WI38 (cell line): Measurements from ENCODE around the gene MASP2.
"Not testable (repeated sequence)": the region's sequence is repeated elsewhere in the genome, so short reads cannot be mapped to it uniquely, and the experiment has no call there.

Experiments used
- H3K4me3 ChIP-seq: 2 replicates; pipeline ENCODE4 v1.5.1; 2011; ENCODE audit warnings: low read depth, mild to moderate bottlenecking, control low read depth, low read length
- TF ChIP-seq, protein P1 (sequence below): IDR thresholded peaks from 2 replicates; pipeline ENCODE4 v1.5.1; 2012; ENCODE audit warnings: low read depth, mild to moderate bottlenecking, control low read depth, low read length

MASP2 gene

DNA sequence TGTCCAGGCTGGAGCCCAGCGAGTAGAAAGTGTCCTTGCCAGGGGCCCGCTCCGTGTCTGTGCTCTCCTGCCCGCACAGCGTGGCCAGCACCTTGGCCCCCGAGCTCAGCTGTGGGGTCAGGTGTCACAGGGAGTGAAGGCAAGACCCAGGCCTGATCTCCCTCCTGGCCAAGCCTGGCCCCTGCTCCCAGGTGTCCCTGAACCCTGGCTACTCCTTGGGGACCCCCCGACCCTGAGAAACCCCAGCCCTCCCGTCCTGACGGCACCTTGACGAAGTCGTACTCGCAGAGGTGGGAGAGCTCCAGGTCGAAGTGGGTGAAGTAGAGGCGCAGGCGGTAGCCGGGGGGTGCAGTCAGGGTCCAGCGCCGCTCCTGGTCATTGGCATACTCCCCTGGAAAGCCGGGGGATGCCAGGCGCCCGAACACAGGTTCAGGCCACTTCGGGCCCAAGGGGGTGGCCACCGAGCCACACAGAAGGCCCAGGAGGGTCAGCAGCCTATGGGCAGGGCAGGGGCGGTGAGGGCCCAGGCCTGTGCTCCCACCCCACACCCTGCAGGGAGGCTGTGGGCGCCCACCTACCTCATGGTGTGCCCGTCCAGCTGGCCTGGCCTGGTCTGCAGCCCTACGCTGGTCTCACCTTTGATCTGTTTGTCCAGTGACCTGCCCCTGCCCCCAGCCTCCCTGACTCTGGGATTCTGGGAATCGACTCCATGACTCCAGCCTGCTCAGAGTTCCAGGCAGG is at the start of gene MASP2:
Gene MASP2 (minus strand): TSS at position 615 of the 741 bp plus-strand sequence. CDS start 32 bp downstream, at position 583.
- no peak within 1 kb of the TSS for H3K4me3 ChIP-seq
- TF ChIP-seq, protein P1, sequence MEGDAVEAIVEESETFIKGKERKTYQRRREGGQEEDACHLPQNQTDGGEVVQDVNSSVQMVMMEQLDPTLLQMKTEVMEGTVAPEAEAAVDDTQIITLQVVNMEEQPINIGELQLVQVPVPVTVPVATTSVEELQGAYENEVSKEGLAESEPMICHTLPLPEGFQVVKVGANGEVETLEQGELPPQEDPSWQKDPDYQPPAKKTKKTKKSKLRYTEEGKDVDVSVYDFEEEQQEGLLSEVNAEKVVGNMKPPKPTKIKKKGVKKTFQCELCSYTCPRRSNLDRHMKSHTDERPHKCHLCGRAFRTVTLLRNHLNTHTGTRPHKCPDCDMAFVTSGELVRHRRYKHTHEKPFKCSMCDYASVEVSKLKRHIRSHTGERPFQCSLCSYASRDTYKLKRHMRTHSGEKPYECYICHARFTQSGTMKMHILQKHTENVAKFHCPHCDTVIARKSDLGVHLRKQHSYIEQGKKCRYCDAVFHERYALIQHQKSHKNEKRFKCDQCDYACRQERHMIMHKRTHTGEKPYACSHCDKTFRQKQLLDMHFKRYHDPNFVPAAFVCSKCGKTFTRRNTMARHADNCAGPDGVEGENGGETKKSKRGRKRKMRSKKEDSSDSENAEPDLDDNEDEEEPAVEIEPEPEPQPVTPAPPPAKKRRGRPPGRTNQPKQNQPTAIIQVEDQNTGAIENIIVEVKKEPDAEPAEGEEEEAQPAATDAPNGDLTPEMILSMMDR = no peak

DNA sequence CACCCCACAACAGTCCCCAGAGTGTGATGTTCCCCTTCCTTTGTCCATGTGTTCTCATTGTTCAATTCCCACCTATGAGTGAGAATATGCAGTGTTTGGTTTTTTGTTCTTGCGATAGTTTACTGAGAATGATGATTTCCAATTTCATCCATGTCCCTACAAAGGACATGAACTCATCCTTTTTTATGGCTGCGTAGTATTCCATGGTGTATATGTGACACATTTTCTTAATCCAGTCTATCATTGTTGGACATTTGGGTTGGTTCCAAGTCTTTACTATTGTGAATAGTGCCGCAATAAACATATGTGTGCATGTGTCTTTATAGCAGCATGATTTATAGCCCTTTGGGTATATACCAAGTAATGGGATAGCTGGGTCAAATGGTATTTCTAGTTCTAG is 36.7 kb upstream of the MASP2 start:
- not testable (repeated sequence) for H3K4me3 ChIP-seq

DNA sequence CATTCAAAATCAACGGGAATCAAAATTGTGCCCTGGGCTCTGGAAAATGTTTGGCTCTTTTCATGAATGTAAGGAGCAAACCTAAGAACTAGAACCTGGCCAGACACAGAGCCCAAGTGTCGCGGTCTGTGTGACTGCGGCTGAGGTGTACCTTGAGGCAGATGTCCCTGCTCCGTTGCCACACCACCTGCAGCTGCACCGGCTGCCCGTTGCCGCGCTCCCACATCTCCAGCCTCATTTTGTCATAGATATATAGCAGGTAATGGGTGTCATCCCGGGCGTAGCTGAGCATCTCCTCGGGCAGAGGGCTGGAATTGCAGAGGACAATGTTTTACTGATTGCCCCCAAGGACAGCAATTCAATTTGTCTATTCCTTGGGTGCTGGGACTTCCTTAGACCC is 33.9 kb upstream of the MASP2 start:
- TF ChIP-seq, protein P1 = no peak
- no peak overlapping the region for H3K4me3 ChIP-seq

DNA sequence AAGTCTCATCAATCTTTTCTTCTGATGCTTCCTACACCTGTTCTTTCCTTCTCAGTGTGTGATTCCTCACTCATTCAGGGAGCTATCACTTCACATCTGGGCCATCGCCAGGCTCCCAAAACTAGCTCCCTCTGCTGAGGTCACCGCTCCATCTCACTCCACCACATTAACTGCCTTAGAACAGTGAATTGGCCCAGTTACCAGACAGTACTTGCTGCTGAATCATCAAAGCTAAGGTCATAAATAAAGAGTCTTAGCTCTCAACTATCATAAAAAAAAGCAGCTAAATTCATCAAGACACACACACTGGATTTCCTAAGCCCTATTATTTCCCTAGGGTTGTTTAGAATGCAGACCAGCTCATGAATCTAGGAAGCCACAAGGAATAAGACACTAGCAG is 31.6 kb upstream of the MASP2 start:
- TF ChIP-seq, protein P1 = no peak
- no peak overlapping the region for H3K4me3 ChIP-seq

DNA sequence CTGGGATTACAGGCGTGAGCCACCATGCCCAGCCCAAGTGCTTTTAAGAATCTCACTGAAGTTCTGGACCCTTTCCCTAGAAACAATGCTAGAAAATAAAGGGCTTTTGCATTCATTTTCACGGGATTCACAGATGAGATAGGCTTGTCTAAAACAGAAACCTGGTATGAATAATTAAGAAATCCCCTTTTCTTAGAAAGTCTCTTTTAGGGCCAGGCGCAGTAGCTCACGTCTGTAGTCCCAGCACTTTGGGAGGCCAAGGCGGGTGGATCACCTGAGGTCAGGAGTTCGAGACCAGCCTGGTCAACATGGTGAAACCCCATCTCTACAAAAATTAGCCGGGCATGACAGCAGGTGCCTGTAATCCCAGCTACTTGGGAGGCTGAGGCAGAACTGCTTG is 26.4 kb upstream of the MASP2 start:
- H3K4me3 ChIP-seq = not testable (repeated sequence)

DNA sequence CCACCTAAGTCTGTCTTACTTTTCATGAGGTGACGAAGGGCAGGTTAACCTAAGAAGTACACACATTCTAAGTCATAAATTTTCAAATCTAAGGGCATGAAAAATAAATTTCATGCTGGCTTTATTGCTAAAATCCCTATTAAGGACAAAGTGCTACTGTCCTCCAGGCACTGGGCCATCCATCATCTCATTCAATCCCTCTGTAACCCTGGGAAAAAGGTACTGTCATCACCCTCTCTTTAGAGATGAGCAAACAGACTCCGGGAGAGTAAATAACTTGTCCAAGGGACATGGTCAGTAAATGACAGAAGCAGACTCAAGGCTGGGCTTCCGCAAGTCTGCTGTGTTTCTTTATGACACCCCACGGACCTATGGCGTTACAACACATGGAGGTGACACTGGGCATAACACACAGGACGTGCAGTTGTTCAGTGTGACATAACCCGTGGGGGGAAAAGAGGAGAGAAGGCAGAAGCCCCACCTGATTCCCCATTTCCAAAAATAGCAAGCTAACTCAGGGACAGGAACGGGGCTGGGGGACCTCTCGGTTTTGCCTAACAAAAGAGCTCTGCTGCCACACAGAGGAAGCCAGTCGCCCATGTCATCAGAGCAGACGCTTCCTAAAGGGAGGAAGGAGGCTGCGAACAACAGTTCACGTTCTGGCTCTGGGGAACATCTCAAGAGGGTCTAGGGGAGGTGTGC is 25.3 kb upstream of the MASP2 start:
- TF ChIP-seq, protein P1 = no peak
- H3K4me3 ChIP-seq = no peak overlapping the region

DNA sequence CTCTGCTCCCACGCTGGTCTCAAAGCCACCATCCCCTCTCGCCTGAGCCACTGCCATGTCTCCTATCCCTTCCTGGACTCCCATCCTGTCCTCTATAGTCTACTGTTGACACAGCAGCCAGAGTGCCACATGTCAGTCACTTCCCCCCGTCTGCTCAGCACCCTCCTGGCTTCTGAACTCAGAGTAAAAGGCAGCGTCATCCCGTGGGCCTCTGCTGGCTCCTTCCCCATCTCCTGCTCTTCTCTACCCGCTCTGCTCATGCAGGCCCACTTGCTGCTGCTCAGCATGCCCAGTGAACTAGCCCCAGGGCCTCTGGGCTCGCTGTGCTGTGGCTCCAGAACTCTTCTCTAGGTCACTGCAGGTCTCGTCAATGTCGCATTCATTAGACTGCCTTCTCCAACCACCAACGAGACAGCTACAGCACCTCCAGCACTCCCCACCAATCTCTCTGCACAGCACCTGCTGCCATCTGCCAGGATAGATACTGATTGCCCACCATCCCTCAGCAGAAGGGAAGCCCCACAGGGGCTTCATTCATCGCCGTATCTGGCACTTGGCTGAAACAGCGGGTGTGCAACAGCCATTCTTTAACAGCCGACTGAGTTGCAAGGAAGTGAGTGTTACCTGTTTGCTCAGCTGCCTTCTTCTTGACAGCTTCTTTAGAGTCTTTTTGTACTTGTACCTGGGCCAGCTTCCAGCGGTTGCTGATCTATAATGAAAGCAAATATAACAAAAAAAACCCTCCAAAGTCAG is 24.6 kb upstream of the MASP2 start:
- H3K4me3 ChIP-seq = no peak overlapping the region
- TF ChIP-seq, protein P1 = no peak

DNA sequence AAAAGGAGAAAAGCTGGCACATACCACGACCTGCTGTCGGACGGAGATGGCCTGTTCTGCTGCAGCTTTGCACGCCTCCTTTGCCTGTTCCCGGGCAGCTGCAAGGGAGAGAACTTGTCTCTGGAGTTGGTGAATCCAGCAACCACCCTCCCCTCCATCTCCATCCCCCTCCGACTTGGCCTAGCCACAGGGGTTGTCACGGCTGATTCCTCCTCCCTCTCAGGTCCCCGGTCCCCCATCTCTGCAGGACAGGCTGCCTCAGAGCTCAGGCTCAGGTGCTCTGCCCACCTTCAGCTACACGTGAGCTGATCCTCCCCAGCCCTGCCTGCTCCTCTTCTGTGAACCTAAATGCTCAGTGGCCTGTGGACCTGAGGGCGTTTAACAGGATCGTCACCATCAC is 23.8 kb upstream of the MASP2 start:
- H3K4me3 ChIP-seq = no peak overlapping the region
- TF ChIP-seq, protein P1 = no peak
